C4-2B (cell line): ENCODE results near the gene NOC2L.

Source experiments
- H3K27ac ChIP-seq: fragments of 450-650 bp; 2 replicates; pipeline ENCODE4 v1.5.1; 2017
- CTCF ChIP-seq: fragments of 450-650 bp; conservative IDR thresholded peaks from 2 replicates; pipeline ENCODE4 v1.5.1; 2017; ENCODE audit warnings: mild to moderate bottlenecking
- ZFX ChIP-seq: fragments of 450-650 bp; IDR thresholded peaks from 2 replicates; pipeline ENCODE4 v1.6.1; 2017

Gene NOC2L

GRCh38 chr1:918843-919242 lies 40.2 kb downstream of the NOC2L start:
- no peak overlapping the region for H3K27ac ChIP-seq
- no peak for TF ChIP-seq CTCF
- TF ChIP-seq ZFX: no peak

GRCh38 chr1:918353-918752 lies 40.7 kb downstream of the NOC2L start:
- TF ChIP-seq CTCF (no peak), ZFX (no peak)

GRCh38 chr1:917466-918091 lies 41.5 kb downstream of the NOC2L start:
- TF ChIP-seq CTCF (no peak), ZFX (no peak)
- peak overlapping the region; percentile 64 for H3K27ac ChIP-seq

More at GRCh38 chr1:918353-918752, 40.7 kb downstream of the NOC2L start:
- H3K27ac ChIP-seq: peak overlapping the region; percentile 64; the same call in 1 of the 2 replicates

GRCh38 chr1:917076-917459 lies 42.0 kb downstream of the NOC2L start:
- TF ChIP-seq ZFX: no peak
- no peak for TF ChIP-seq CTCF
- H3K27ac ChIP-seq: peak overlapping the region; percentile 64

GRCh38 chr1:916173-917075 lies 42.6 kb downstream of the NOC2L start:
- TF ChIP-seq CTCF (no peak), ZFX (peak; percentile 32; the same call in 1 of the 2 replicates)
- H3K27ac ChIP-seq: peak overlapping the region; percentile 64

- no peak for TF ChIP-seq CTCF
- peak overlapping the region; percentile 64 for H3K27ac ChIP-seq
Observed at GRCh38 chr1:915295-916172, 43.5 kb downstream of the NOC2L start.
